Liver (tissue), 9 donors: ENCODE data around the gene PSMG1. TPM values are rescaled to one million over a fixed set of nuclear protein-coding genes. Genes with fewer than 3 reads are reported as not detected.
A peak's percentile ranks its signal among the peaks of the same experiment; 100 is the strongest.

ENCODE experiments used
- DNase-seq: peaks from one replicate; pipeline ENCODE4 v3.0.0-alpha.2; 2017; ENCODE audit warnings: low spot score
- H3K27ac ChIP-seq, 2 donors: one replicate each; pipeline ENCODE4 v1.7.0; 2013; ENCODE audit warnings: inconsistent platforms in 2 of 2, low read length in 2 of 2, control low read depth in 1 of 2, low read depth in 1 of 2, mild to moderate bottlenecking in 1 of 2
- H3K27me3 ChIP-seq, 4 donors: one replicate each; pipeline versions ENCODE4 v1.6.1 to v1.7.0; 2013; ENCODE audit warnings: low read length in 3 of 4, inconsistent platforms in 1 of 4, mild to moderate bottlenecking in 1 of 4, moderate library complexity in 1 of 4; ENCODE audit not compliant: control insufficient read depth in 4 of 4, insufficient read depth in 4 of 4
- H3K36me3 ChIP-seq, 4 donors: one replicate each; pipeline versions ENCODE4 v1.6.1 to v1.7.0; 2013; ENCODE audit warnings: low read length in 3 of 4, mild to moderate bottlenecking in 3 of 4, low read depth in 1 of 4, moderate library complexity in 1 of 4; ENCODE audit not compliant: control insufficient read depth in 4 of 4, insufficient read depth in 3 of 4
- H3K4me1 ChIP-seq, 4 donors: one replicate each; pipeline versions ENCODE4 v1.6.1 to v1.7.0; 2013; ENCODE audit warnings: low read length in 3 of 4, mild to moderate bottlenecking in 3 of 4, moderate library complexity in 1 of 4; ENCODE audit not compliant: control insufficient read depth in 4 of 4, insufficient read depth in 4 of 4
- H3K4me3 ChIP-seq, 3 donors: one replicate each; pipeline versions ENCODE4 v1.6.1 to v1.7.0; 2013; ENCODE audit warnings: low read length in 3 of 3, control low read depth in 1 of 3, low read depth in 1 of 3, mild to moderate bottlenecking in 1 of 3
- H3K9ac ChIP-seq, 2 donors: one replicate each; pipeline ENCODE4 v1.7.0; 2013; ENCODE audit warnings: low read length in 2 of 2, mild to moderate bottlenecking in 2 of 2, moderate library complexity in 2 of 2, control low read depth in 1 of 2, low read depth in 1 of 2
- H3K9me3 ChIP-seq, 4 donors: one replicate each; pipeline versions ENCODE4 v1.6.1 to v1.7.0; 2013; ENCODE audit warnings: low read length in 3 of 4; ENCODE audit not compliant: control insufficient read depth in 4 of 4
- ATF3 ChIP-seq: IDR thresholded peaks from 2 replicates; pipeline ENCODE4 v1.6.1; 2016; ENCODE audit warnings: antibody characterized with exemption
- CTCF ChIP-seq: fragments of 150-350 bp; IDR thresholded peaks from 2 replicates; pipeline ENCODE4 v1.5.1; 2017; ENCODE audit warnings: improper control_type of control experiment, low read depth, low read length; ENCODE audit not compliant: missing input control
- EGR1 ChIP-seq, 2 donors: IDR thresholded peaks; 2 replicates each; pipeline ENCODE4 v1.6.1; 2016 to 2018; ENCODE audit warnings: antibody characterized with exemption in 2 of 2, low read depth in 2 of 2
- FOXA1 ChIP-seq: IDR thresholded peaks from 2 replicates; pipeline ENCODE4 v1.6.1; 2016; ENCODE audit warnings: antibody characterized with exemption
- FOXA2 ChIP-seq: IDR thresholded peaks from 2 replicates; pipeline ENCODE4 v1.6.1; 2016; ENCODE audit warnings: antibody characterized with exemption
- GABPA ChIP-seq, 2 donors: IDR thresholded peaks in 1 of 2; conservative IDR thresholded peaks in 1 of 2; 2 replicates each; pipeline ENCODE4 v1.6.1; 2016; ENCODE audit warnings: antibody characterized with exemption in 2 of 2, mild to moderate bottlenecking in 1 of 2, moderate library complexity in 1 of 2
- HNF4A ChIP-seq, 2 donors: conservative IDR thresholded peaks; 2 replicates each; pipeline ENCODE4 v1.6.1; 2016; ENCODE audit warnings: antibody characterized with exemption in 2 of 2, mild to moderate bottlenecking in 2 of 2
- HNF4G ChIP-seq: IDR thresholded peaks from 2 replicates; pipeline ENCODE4 v1.6.1; 2016; ENCODE audit warnings: antibody characterized with exemption
- JUND ChIP-seq, 2 donors: IDR thresholded peaks; 2 replicates each; pipeline ENCODE4 v1.6.1; 2016; ENCODE audit warnings: antibody characterized with exemption in 2 of 2
- SP1 ChIP-seq: IDR thresholded peaks from 2 replicates; pipeline ENCODE4 v1.6.1; 2018; ENCODE audit warnings: antibody characterized with exemption, mild to moderate bottlenecking
- TAF1 ChIP-seq: conservative IDR thresholded peaks from 2 replicates; pipeline ENCODE4 v1.6.1; 2016; ENCODE audit warnings: antibody characterized with exemption, mild to moderate bottlenecking
- YY1 ChIP-seq: IDR thresholded peaks from 2 replicates; pipeline ENCODE4 v1.6.1; 2016; ENCODE audit warnings: antibody characterized with exemption, mild to moderate bottlenecking
- ZBTB33 ChIP-seq: IDR thresholded peaks from 2 replicates; pipeline ENCODE4 v1.6.1; 2016; ENCODE audit warnings: antibody characterized with exemption
- WGBS: extraction: QIAGEN DNeasy Blood & Tissue Kit; methylation state at CpG from one replicate; pipeline ENCODE4 v1.1.7; 2013; 5-methylcytosine and 5-hydroxymethylcytosine counted together
- polyA plus RNA-seq, 2 donors: library from polyadenylated mRNA; stranded (reverse) in 1 of 2; unstranded in 1 of 2; fragments of 200-250 nt in 1 of 2; fragments of >200 nt in 1 of 2; fragmentation: Nextera tagmentation in 1 of 2; extraction: Ambion mirVana in 1 of 2; gene quantifications; one replicate each; pipeline versions ENCODE4 v1.2.1 to v1.2.3, GENCODE V29; 2013 to 2015
- total RNA-seq, 2 donors: library from RNA; depleted of rRNA; stranded (reverse); fragments of >200 nt; gene quantifications; one replicate each; pipeline ENCODE4 v1.2.3, GENCODE V29; 2014
- donor health status: healthy.
- donor health status: healthy.
- donor health status: healthy.
- donor health status: healthy.
- donor health status: healthy.

The PSMG1 gene
- total and polyA plus RNA-seq, 4 donors: 23.9 to 32.3 (median 30.7) TPM

- Histone ChIP-seq H3K36me3 (no peaks in the 10 kb centered on the region), H3K27me3 (no peaks in the 10 kb centered on the region), H3K4me3 (no peak overlapping the region), H3K9ac (no peak overlapping the region), H3K9me3 (no peaks in the 10 kb centered on the region), H3K27ac (no peak overlapping the region), H3K4me1 (no peaks in the 10 kb centered on the region)
- no peak for DNase-seq
- TF ChIP-seq ATF3 (no peak), HNF4A (conservative IDR thresholded peaks at IDR 0.05) (peak; percentile 25 to 72)
Observed at GRCh38 chr21:39149882-39150281, 33.4 kb downstream of the PSMG1 start.

GRCh38 chr21:39148975-39149374, 34.3 kb downstream of the PSMG1 start:
- no peak for TF ChIP-seq HNF4G
- no peak for TF ChIP-seq CTCF
- no peak for TF ChIP-seq FOXA1
- no peak for TF ChIP-seq FOXA2
- no peak for TF ChIP-seq JUND (IDR thresholded peaks at IDR 0.05)
- TF ChIP-seq SP1: no peak
- H3K9me3 ChIP-seq: no peaks in the 10 kb centered on the region
- H3K27me3 ChIP-seq: no peaks in the 10 kb centered on the region
- 78% methylated on average over 2 of the region's 2 CpGs for WGBS
- H3K27ac ChIP-seq: no peak overlapping the region
- no peaks in the 10 kb centered on the region for H3K4me1 ChIP-seq
- no peak overlapping the region for H3K9ac ChIP-seq
- no peak overlapping the region for H3K4me3 ChIP-seq
- DNase-seq: no peak
- H3K36me3 ChIP-seq: no peaks in the 10 kb centered on the region

GRCh38 chr21:39144191-39144590, 39.1 kb downstream of the PSMG1 start:
- Histone ChIP-seq H3K4me1 (no peaks in the 10 kb centered on the region), H3K27ac (no peak overlapping the region), H3K4me3 (no peak overlapping the region), H3K36me3 (no peaks in the 10 kb centered on the region), H3K9me3 (no peaks in the 10 kb centered on the region), H3K27me3 (no peaks in the 10 kb centered on the region), H3K9ac (no peak overlapping the region)
- TF ChIP-seq GABPA (IDR thresholded peaks at IDR 0.05 in 1 of 2, conservative IDR thresholded peaks at IDR 0.05 in 1 of 2) (no peak), ZBTB33 (no peak), YY1 (no peak), EGR1 (IDR thresholded peaks at IDR 0.05; ENCODE audit: low read depth in 2 of 2) (no peak), TAF1 (no peak), FOXA2 (no peak)
- DNase-seq: no peak
- WGBS: 89% methylated on average over 3 of the region's 3 CpGs
